ENCODE measurements around the gene HP. TPM values are rescaled to one million over a fixed set of nuclear protein-coding genes. Genes with fewer than 3 reads are reported as not detected.

Gene HP
- total and polyA plus RNA-seq, 2 of the 13 experiments (the other 11 are each of a cell fraction or from before 2014, with no cell fraction given): 387 to 524 TPM

- TF ChIP-seq ZNF407 (CRISPR knock-in tag; IDR thresholded peaks at IDR 0.05; ENCODE audit: not compliant biosample characterization) (no peak), DMAP1 (CRISPR knock-in tag; IDR thresholded peaks at IDR 0.05) (peak; percentile 92), HNF4A (CRISPR knock-in tag; IDR thresholded peaks at IDR 0.05) (no peak), ZNF512 (CRISPR knock-in tag; IDR thresholded peaks at IDR 0.05) (no peak), KAT7 (CRISPR knock-in tag; IDR thresholded peaks at IDR 0.05; ENCODE audit: borderline replicate concordance) (peak; percentile 91; the same call in 1 of the 2 replicates), JUND (CRISPR knock-in tag; IDR thresholded peaks at IDR 0.05) (0 out of 2 replicates have a peak, but pooled peaks have one; percentile 64), FOXA3 (CRISPR knock-in tag; IDR thresholded peaks at IDR 0.05) (peak; percentile 36), PPARG (CRISPR knock-in tag; conservative IDR thresholded peaks at IDR 0.05) (no peak), PAF1 (CRISPR knock-in tag; IDR thresholded peaks at IDR 0.05) (no peak), ZNF737 (CRISPR knock-in tag; IDR thresholded peaks at IDR 0.05; ENCODE audit: borderline replicate concordance) (peak; percentile 91), BRCA1 (CRISPR knock-in tag; IDR thresholded peaks at IDR 0.05) (no peak), ZBTB43 (CRISPR knock-in tag; conservative IDR thresholded peaks at IDR 0.05) (no peak; the same call in 1 of the 2 replicates), CBX2 (IDR thresholded peaks at IDR 0.05; ENCODE audit: low read depth, low read length) (no peak), CBX2 (CRISPR knock-in tag; IDR thresholded peaks at IDR 0.05; ENCODE audit: low read depth) (0 out of 2 replicates have a peak, but pooled peaks have one; percentile 23)
- TF ChIP-seq, protein P1, sequence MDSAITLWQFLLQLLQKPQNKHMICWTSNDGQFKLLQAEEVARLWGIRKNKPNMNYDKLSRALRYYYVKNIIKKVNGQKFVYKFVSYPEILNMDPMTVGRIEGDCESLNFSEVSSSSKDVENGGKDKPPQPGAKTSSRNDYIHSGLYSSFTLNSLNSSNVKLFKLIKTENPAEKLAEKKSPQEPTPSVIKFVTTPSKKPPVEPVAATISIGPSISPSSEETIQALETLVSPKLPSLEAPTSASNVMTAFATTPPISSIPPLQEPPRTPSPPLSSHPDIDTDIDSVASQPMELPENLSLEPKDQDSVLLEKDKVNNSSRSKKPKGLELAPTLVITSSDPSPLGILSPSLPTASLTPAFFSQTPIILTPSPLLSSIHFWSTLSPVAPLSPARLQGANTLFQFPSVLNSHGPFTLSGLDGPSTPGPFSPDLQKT (CRISPR knock-in tag; IDR thresholded peaks at IDR 0.05; ENCODE audit: borderline replicate concordance): no peak
- TF ChIP-seq, protein P2, sequence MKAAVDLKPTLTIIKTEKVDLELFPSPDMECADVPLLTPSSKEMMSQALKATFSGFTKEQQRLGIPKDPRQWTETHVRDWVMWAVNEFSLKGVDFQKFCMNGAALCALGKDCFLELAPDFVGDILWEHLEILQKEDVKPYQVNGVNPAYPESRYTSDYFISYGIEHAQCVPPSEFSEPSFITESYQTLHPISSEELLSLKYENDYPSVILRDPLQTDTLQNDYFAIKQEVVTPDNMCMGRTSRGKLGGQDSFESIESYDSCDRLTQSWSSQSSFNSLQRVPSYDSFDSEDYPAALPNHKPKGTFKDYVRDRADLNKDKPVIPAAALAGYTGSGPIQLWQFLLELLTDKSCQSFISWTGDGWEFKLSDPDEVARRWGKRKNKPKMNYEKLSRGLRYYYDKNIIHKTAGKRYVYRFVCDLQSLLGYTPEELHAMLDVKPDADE (CRISPR knock-in tag; IDR thresholded peaks at IDR 0.05): no peak
These were observed 45.7 kb upstream of the HP start, which contains the start of gene DHODH (continued) for GRCh38 chr16:72008424-72009216.

Data from HepG2 (cell line).